ENCODE measurements around the gene IGSF9. TPM values are rescaled to one million over a fixed set of nuclear protein-coding genes. Genes with fewer than 3 reads are reported as not detected.
"Not testable (repeated sequence)": the region's sequence is repeated elsewhere in the genome, so short reads cannot be mapped to it uniquely, and the experiment has no call there.

The IGSF9 gene
- total RNA-seq, 3 donors from 2014 or later, result 0.11 to 0.20 (median 0.16) TPM

DNA sequence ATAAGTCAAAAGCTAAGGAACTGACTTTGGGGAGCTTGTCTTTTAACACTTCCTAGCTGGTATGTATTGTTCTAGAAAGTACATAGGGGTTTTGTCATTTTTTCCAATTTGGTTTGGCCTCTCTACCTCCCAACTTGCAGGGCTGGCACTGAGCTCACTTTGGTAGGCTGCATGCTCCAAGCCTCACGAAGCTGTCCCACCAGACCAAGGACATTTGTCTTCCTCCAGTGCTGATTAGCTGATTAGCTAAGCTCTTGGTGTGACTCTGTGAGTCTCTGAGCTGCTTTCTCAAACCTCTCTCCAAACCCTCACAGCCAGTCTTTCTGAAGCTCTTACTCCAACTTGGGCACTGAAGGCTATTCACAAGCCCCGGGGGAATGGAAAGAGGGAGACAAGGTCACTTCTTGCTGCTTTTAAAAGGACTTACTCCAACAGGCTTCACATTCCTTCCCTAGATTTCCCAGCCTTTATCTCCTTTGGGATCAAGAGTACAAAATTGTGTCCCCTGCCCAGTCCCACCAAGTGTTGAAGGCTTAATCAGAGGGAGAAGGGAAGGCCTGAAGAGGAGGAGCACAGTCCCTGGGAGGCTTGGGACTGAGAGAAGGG, 44.6 kb downstream of the IGSF9 start:
- H3K27me3 Mint-ChIP-seq (ENCODE audit: low read depth), result no peaks in the 10 kb centered on the region
- DNase-seq, result no peak
- no peaks in the 10 kb centered on the region for H3K36me3 Mint-ChIP-seq (ENCODE audit: insufficient read depth)
- no peaks in the 10 kb centered on the region for H3K9me3 Mint-ChIP-seq
- H3K4me1 Mint-ChIP-seq (ENCODE audit: low read depth), result no peaks in the 10 kb centered on the region
- no peak overlapping the region for H3K4me3 Mint-ChIP-seq
- ATAC-seq, result no peak

- no peak for ATAC-seq
- Mint-ChIP-seq H3K9me3 (no peaks in the 10 kb centered on the region), H3K36me3 (ENCODE audit: insufficient read depth) (no peaks in the 10 kb centered on the region), H3K4me3 (no peak within 1 kb of the TSS), H3K27me3 (ENCODE audit: low read depth) (no peaks in the 10 kb centered on the region), H3K4me1 (ENCODE audit: low read depth) (no peaks in the 10 kb centered on the region)
- DNase-seq, result no peak
These were observed 45.2 kb downstream of the IGSF9 start, which contains the start of gene CFAP45 for GRCh38 chr1:159900086-159900680. Gene CFAP45 (minus strand): TSS chr1:159900165. CDS start chr1:159900098, 67 bp downstream.

DNA sequence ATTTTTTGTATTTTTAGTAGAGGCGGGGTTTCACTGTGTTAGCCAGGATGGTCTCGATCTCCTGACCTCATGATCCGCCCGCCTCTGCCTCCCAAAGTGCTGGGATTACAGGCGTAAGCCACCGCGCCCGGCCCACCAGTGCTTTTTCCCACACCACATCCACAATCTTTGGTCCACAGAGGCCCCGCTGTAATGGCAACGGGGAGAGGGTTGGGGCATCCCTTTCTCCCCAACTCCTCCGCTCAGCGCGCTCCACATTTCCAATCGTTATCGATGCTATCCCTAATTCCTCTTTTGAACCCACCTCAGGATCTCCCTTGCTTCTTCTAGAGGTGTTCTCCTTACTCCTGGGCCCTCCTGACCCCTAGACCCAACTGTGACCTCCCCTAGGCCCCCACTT, 45.8 kb downstream of the IGSF9 start:
- DNase-seq; H3K36me3 Mint-ChIP-seq (ENCODE audit: insufficient read depth); H3K9me3 Mint-ChIP-seq; H3K4me3 Mint-ChIP-seq; ATAC-seq; H3K4me1 Mint-ChIP-seq (ENCODE audit: low read depth); H3K27me3 Mint-ChIP-seq (ENCODE audit: low read depth): not testable (repeated sequence)

- no peak for ATAC-seq
These were observed 46.9 kb downstream of the IGSF9 start for GRCh38 chr1:159898527-159898926.

DNA sequence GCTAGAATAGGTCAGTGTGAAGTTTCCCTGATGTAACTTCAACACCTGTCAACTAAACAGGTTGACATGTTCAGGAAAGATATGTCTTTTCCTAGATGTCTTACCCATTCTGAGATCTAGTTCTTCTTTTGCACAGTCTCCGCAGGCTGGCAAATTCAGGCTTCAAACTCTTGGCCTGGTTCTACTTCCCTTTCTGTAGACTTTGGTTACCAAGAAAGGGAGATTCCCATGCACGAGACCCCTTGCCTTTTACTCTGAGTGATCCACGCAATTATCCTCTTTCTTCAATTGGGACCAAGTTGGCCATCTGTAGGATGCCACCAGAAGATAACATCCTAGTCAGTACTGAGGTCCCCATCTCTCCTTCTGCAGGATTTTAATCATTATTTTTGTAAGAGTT, 47.5 kb downstream of the IGSF9 start:
- Mint-ChIP-seq H3K4me1 (ENCODE audit: low read depth) (no peaks in the 10 kb centered on the region), H3K9me3 (no peaks in the 10 kb centered on the region), H3K27me3 (ENCODE audit: low read depth) (no peaks in the 10 kb centered on the region), H3K36me3 (ENCODE audit: insufficient read depth) (no peaks in the 10 kb centered on the region), H3K4me3 (no peak overlapping the region)
- no peak for ATAC-seq
- DNase-seq, result no peak

More at GRCh38 chr1:159898527-159898926, 46.9 kb downstream of the IGSF9 start:
- Mint-ChIP-seq H3K36me3 (ENCODE audit: insufficient read depth) (no peaks in the 10 kb centered on the region), H3K27me3 (ENCODE audit: low read depth) (no peaks in the 10 kb centered on the region), H3K4me3 (no peak overlapping the region), H3K9me3 (no peaks in the 10 kb centered on the region), H3K4me1 (ENCODE audit: low read depth) (no peaks in the 10 kb centered on the region)
- DNase-seq, result no peak

DNA sequence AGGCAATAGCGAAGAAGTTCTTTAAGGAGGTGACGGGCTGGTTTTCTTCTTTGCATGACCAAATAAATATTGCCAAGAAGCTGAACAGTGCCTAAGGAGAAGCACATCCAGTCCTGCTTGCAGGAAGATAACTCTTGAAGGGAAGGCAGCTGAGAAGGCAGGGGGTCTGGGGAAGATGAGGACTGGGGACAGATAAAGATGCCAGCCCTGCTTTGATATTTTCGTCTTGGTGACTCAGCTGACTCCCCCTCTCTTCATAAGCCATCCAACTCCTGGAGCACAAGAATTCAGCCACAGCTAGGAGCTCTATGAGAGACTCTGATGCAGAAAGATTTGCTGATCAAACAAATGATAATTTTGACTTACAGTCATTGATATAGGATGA, 48.9 kb downstream of the IGSF9 start:
- DNase-seq, result no peak
- H3K27me3 Mint-ChIP-seq (ENCODE audit: low read depth), result no peaks in the 10 kb centered on the region
- H3K9me3 Mint-ChIP-seq, result no peaks in the 10 kb centered on the region
- H3K4me3 Mint-ChIP-seq, result no peak overlapping the region
- H3K36me3 Mint-ChIP-seq (ENCODE audit: insufficient read depth), result no peaks in the 10 kb centered on the region
- H3K4me1 Mint-ChIP-seq (ENCODE audit: low read depth), result peaks cover 2% of the 10 kb centered on the region
- ATAC-seq, result no peak

DNA sequence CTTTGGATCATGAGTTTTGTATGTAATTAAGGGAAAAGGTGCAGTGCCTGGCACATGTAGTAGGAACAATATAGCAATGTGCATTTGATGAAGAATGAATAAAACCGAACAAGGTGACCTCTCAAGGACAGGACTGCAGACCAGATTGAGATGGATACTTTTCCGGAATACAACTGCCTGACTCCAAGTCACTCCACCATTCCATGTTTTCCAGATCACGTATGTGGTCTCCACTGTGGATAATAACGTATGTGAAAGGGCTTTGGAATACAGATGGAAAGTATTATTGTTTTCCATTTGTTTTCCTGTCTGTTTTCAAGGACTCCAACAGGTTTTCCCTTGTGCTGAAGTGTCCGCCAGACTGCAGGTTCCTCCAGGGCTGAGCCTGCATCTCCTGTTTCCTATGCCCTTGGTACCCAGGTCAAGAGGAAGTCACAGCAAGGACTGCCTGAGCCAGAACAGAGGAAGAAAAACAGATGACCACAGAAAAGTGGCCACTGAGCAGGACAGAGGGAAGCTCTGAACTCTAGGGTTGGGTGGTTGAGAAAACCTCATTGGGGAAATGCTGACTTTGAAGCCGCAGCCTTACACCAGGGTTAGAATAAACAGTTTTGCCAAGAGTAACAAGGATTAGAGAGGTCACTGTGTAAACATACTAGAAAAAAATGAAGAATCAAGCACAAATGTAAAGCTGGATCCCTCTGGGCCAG, 49.4 kb downstream of the IGSF9 start:
- no peaks in the 10 kb centered on the region for H3K9me3 Mint-ChIP-seq
- no peaks in the 10 kb centered on the region for H3K36me3 Mint-ChIP-seq (ENCODE audit: insufficient read depth)
- H3K4me1 Mint-ChIP-seq (ENCODE audit: low read depth), result peaks cover 4% of the 10 kb centered on the region
- no peaks in the 10 kb centered on the region for H3K27me3 Mint-ChIP-seq (ENCODE audit: low read depth)
- H3K4me3 Mint-ChIP-seq, result no peak overlapping the region
- DNase-seq (no peak), ATAC-seq (no peak)

DNA sequence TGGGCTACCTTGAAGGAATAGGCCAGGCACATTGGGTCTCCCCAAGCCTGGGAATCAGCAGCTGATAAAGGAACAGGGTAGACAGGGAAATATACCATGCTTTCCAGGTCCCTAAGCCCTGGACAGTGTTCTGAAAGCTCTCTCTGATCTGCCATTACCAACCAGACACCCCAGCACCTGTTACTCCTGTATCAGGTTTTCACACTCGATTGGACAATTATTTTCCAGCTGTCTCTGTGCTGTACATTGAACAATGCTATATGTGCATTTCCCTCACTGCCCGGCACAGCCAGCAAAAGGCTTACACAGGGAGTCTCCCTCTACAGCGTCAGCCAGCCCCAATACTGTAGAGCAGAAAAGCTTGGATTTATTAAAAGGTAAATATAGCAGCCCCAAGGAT, 50.1 kb downstream of the IGSF9 start:
- ATAC-seq, result no peak
- H3K27me3 Mint-ChIP-seq (ENCODE audit: low read depth), result no peaks in the 10 kb centered on the region
- no peaks in the 10 kb centered on the region for H3K9me3 Mint-ChIP-seq
- H3K4me3 Mint-ChIP-seq, result no peak overlapping the region
- H3K36me3 Mint-ChIP-seq (ENCODE audit: insufficient read depth), result no peaks in the 10 kb centered on the region
- peaks cover 5% of the 10 kb centered on the region for H3K4me1 Mint-ChIP-seq (ENCODE audit: low read depth)
- DNase-seq, result no peak

DNA sequence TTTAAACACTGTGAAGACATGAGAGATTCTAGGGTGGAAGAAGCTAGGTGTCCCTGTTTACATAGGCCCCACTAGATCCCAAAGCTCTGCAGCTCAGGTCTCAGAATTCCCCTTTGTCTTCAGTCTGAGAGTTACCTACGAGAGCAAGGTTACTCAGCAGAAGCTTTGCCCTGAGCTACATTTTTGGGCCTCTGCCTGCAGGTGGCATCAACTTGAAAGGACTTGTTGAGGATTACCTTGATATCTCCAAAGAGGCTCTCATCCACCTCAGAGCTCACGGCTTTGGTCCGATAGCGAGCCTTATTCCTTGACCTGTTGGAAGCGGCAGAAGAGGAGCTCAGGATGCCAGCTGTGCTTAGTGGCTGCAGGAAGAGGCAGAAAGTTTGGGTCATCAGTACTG, 52.5 kb downstream of the IGSF9 start:
- DNase-seq (no peak), ATAC-seq (no peak)
- Mint-ChIP-seq H3K4me3 (no peak overlapping the region), H3K27me3 (ENCODE audit: low read depth) (no peaks in the 10 kb centered on the region), H3K36me3 (ENCODE audit: insufficient read depth) (no peaks in the 10 kb centered on the region), H3K9me3 (no peaks in the 10 kb centered on the region), H3K4me1 (ENCODE audit: low read depth) (peaks cover 13% of the 10 kb centered on the region)

DNA sequence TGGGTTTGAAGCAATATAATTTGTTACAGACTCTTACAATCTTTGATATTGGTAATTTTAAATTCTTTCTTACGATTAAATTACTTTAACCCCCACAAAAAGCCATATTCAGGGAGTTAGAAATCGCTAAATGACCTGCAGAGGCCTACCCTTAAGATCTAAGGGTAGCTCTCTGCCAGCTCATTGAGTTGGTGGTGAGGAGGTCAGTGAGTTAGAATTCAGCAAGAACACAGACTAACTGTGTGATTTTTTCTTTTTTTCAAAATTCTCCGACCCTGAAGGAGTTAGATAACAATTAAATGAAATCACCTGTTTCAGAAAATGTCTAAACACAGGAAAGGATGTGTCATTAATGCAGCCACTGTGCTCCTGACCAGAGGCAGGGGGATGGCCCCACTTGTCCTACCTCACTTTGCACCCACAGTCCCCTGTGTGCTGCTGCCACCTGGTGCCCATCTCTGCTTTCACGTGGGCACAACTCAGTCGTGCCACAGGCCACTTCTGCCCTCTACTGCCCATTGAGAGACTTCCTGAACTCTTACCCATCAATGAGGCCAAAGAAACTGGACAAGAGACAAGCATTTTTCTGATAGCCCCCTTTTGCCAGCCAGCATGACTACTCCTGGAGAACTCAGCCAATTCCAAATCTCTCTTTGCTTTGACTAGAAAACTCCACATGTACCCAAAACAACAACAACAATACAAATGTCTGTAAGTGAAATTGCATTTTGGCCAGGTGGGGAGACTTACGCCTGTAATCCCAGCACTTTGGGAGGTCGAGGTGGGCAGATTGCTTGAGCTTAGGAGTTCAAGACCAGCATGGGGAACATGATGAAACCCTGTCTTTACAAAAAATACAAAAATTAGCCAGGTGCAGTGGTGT, 53.9 kb downstream of the IGSF9 start:
- peak; percentile 94 to 98 for ATAC-seq
- H3K4me1 Mint-ChIP-seq (ENCODE audit: low read depth), result peaks cover 13% of the 10 kb centered on the region
- no peaks in the 10 kb centered on the region for H3K27me3 Mint-ChIP-seq (ENCODE audit: low read depth)
- DNase-seq, result peak; percentile 59
- H3K9me3 Mint-ChIP-seq, result no peaks in the 10 kb centered on the region
- H3K36me3 Mint-ChIP-seq (ENCODE audit: insufficient read depth), result no peaks in the 10 kb centered on the region
- H3K4me3 Mint-ChIP-seq, result no peak overlapping the region

DNA sequence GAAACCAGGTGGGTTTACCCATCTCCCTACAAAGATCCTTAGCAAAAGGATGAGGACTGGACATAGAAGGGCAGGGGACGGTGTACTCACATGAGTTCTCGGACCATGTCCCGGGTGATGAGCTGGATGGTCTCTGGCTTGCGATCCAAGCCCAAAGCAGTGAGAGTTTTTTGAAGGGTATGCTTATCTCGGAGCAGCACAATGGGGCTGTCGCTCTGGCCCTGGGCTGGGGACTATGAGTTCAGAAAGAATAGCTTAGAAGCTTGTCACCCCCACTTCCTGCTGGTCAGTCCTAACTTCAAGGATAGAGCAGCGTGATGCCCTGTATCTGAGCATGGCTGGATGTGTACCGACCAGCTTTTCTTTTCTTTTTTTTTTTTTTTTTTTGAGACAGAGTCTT, 55.0 kb downstream of the IGSF9 start:
- H3K9me3 Mint-ChIP-seq, result no peaks in the 10 kb centered on the region
- H3K36me3 Mint-ChIP-seq (ENCODE audit: insufficient read depth), result no peaks in the 10 kb centered on the region
- no peak for DNase-seq

GRCh38 chr1:159889821-159890252, 55.6 kb downstream of the IGSF9 start:
- H3K36me3 Mint-ChIP-seq (ENCODE audit: insufficient read depth), result no peaks in the 10 kb centered on the region
- no peaks in the 10 kb centered on the region for H3K27me3 Mint-ChIP-seq (ENCODE audit: low read depth)
- DNase-seq, result no peak
- no peaks in the 10 kb centered on the region for H3K9me3 Mint-ChIP-seq
- no peak overlapping the region for H3K4me3 Mint-ChIP-seq
- H3K4me1 Mint-ChIP-seq (ENCODE audit: low read depth), result peaks cover 13% of the 10 kb centered on the region
- peak in 1 of 2 donors; percentile 42 for ATAC-seq

More for the DNA sequence above, 55.0 kb downstream of the IGSF9 start:
- no peak overlapping the region for H3K4me3 Mint-ChIP-seq
- H3K27me3 Mint-ChIP-seq (ENCODE audit: low read depth), result no peaks in the 10 kb centered on the region
- ATAC-seq, result no peak
- H3K4me1 Mint-ChIP-seq (ENCODE audit: low read depth), result peaks cover 13% of the 10 kb centered on the region

DNA sequence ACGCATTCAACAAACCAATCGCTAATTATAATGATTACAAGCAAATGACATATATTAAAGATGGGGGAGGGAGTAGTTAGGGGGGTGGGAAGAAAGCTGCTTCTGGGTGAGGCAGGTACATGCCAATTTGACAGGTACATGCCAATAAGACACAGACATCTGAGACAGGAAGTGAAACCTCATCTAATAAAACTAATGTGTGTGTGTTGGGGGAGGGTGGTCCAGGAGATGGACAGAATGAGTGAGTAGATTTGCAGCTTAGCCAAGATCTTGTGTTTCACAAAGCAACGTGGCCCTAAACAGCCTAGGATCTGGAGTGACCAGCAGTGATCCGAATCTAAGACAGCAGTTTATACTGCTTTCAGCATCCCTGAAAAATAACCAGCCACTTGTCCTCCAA, 56.2 kb downstream of the IGSF9 start:
- no peak for DNase-seq
- H3K4me1 Mint-ChIP-seq (ENCODE audit: low read depth), result peaks cover 13% of the 10 kb centered on the region
- ATAC-seq, result no peak
- no peaks in the 10 kb centered on the region for H3K36me3 Mint-ChIP-seq (ENCODE audit: insufficient read depth)
- no peaks in the 10 kb centered on the region for H3K27me3 Mint-ChIP-seq (ENCODE audit: low read depth)
- H3K4me3 Mint-ChIP-seq, result no peak overlapping the region
- no peaks in the 10 kb centered on the region for H3K9me3 Mint-ChIP-seq

GRCh38 chr1:159884296-159884695, 61.1 kb downstream of the IGSF9 start:
- no peaks in the 10 kb centered on the region for H3K36me3 Mint-ChIP-seq (ENCODE audit: insufficient read depth)
- no peaks in the 10 kb centered on the region for H3K4me1 Mint-ChIP-seq (ENCODE audit: low read depth)
- no peaks in the 10 kb centered on the region for H3K9me3 Mint-ChIP-seq
- ATAC-seq (no peak), DNase-seq (no peak)
- no peak overlapping the region for H3K4me3 Mint-ChIP-seq
- no peaks in the 10 kb centered on the region for H3K27me3 Mint-ChIP-seq (ENCODE audit: low read depth)
